Measurements from ENCODE around the gene MEF2D.

DNA sequence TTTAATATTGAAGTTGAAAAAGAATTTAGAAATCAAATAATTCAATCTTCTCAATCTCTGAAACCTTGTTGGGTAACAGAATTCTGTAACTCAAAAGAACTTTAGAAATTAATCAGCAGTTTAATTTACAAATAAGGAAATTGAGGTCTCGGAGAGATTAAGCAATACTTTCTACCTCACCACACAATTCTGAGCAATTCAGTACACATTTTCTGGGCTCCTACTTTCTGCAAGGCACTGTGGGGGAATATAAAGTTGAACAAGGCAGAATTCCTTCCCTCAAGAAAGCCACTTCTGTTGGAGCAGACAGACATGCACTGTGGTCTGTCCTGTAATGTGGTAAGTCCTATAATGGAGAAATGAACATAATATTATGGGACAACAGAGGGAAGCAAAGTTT is 47.7 kb downstream of the MEF2D start:
- no peak for TF ChIP-seq POLR2A (IDR thresholded peaks at IDR 0.05; ENCODE audit: low read depth, low read length)
- TF ChIP-seq TAF1 (IDR thresholded peaks at IDR 0.05; ENCODE audit: borderline replicate concordance, low read depth, low read length): no peak

All from GM12892 (cell line).